ENCODE results near the gene PTPRN2.

GRCh38 chr7:158102897-158103296 is 484.7 kb downstream of the PTPRN2 start:
- TF ChIP-seq CTCF (conservative IDR thresholded peaks at IDR 0.05) (no peak), EZH2 (IDR thresholded peaks at IDR 0.05; ENCODE audit: low read depth) (no peak)

All from PC-9 (cell line).